HepG2 (cell line): ENCODE results near the gene ZNF638. TPM values are rescaled to one million over a fixed set of nuclear protein-coding genes. Genes with fewer than 3 reads are reported as not detected.

Source experiments
- ATAC-seq: fragments of 200-7000 bp; cut with Tn5 transposase; 3 replicates; pipeline ENCODE4 v1.9.1; 2020; ENCODE audit warnings: mild to moderate bottlenecking, moderate library complexity
- BruUV-seq: library from RNA; stranded (reverse); fragments of 400-500 nt; replicated peaks from 2 replicates; lab custom pipeline; 2021; lab: Mats Ljungman, UMichigan
- CTCF ChIA-PET: fragments of 300-600 bp; formaldehyde crosslinking; extraction: SDS; loops from one replicate; lab custom pipeline; 2021; ENCODE audit warnings: low total read pairs, inconsistent platforms, low intra/inter-chr PET ratio; lab: Yijun Ruan, JAX
- POLR2A ChIA-PET: fragments of 350-600 bp; sonication (Branson Sonifier 250); formaldehyde crosslinking; loops from one replicate; lab custom pipeline; 2020; ENCODE audit warnings: antibody characterized with exemption, inconsistent platforms; lab: Yijun Ruan, JAX
- DNase-seq: peaks from one replicate; pipeline ENCODE4 v3.0.0-alpha.2; 2015; ENCODE audit warnings: low spot score
- FAIRE-seq: peaks from 3 replicates; lab custom pipeline; 2011; peaks lifted over from hg19 to GRCh38; lab: Jason Lieb, UNC
- H2AFZ ChIP-seq: one replicate; pipeline ENCODE4 v1.6.1; 2011; ENCODE audit warnings: low read length, inconsistent platforms
- H3K27ac ChIP-seq: fragments of 300-600 bp; 3 replicates; pipeline ENCODE4 v1.8.0; 2011; ENCODE audit warnings: mixed run types, mild to moderate bottlenecking, mixed read lengths, low read length, inconsistent platforms; ENCODE audit not compliant: insufficient read depth; ENCODE audit errors: extremely low read length
- H3K27me3 ChIP-seq, 2 experiments: fragments of 200-600 bp in 1 of 2; 2 replicates in 1 of 2; 3 replicates in 1 of 2; pipeline versions ENCODE4 v1.6.0 to v1.8.0; 2011; ENCODE audit warnings: low read length in 2 of 2, mild to moderate bottlenecking in 2 of 2, moderate library complexity in 2 of 2, inconsistent platforms in 1 of 2; ENCODE audit not compliant: insufficient read depth in 2 of 2, control insufficient read depth in 1 of 2
- H3K36me3 ChIP-seq, 2 experiments: fragments of 200-600 bp in 1 of 2; replicated peaks in 1 of 2; 2 replicates in 1 of 2; 3 replicates in 1 of 2; pipeline versions ENCODE4 v1.5.1 to v1.8.0; 2011; ENCODE audit warnings: low read length in 2 of 2, inconsistent platforms in 1 of 2; ENCODE audit not compliant: insufficient read depth in 2 of 2, control insufficient read depth in 1 of 2
- H3K4me1 ChIP-seq: 2 replicates; pipeline ENCODE4 v1.5.1; 2012; ENCODE audit warnings: low read length, inconsistent platforms; ENCODE audit not compliant: insufficient read depth
- H3K4me2 ChIP-seq: 2 replicates; pipeline ENCODE4 v1.6.0; 2011; ENCODE audit warnings: low read depth, low read length, inconsistent platforms
- H3K4me3 ChIP-seq, 3 experiments: fragments of 200-600 bp in 1 of 3; sonication (generic), shearing (Covaris generic) in 1 of 3; replicated peaks in 1 of 3; 2 replicates each; pipeline ENCODE4 v1.5.1; 2011 to 2016; ENCODE audit warnings: low read length in 3 of 3, inconsistent platforms in 2 of 3, low read depth in 2 of 3, mild to moderate bottlenecking in 2 of 3, control low read depth in 1 of 3, mixed read lengths in 1 of 3; ENCODE audit not compliant: insufficient read depth in 1 of 3
- H3K79me2 ChIP-seq: one replicate; pipeline ENCODE4 v1.6.1; 2011; ENCODE audit warnings: low read length, inconsistent platforms; ENCODE audit not compliant: insufficient read depth
- H3K9ac ChIP-seq: 2 replicates; pipeline ENCODE4 v1.6.0; 2011; ENCODE audit warnings: mild to moderate bottlenecking, low read depth, low read length, inconsistent platforms; ENCODE audit not compliant: insufficient read depth
- H3K9me3 ChIP-seq: 2 replicates; pipeline ENCODE4 v1.5.1; 2012; ENCODE audit warnings: mild to moderate bottlenecking, low read length
- H4K20me1 ChIP-seq: 2 replicates; pipeline ENCODE4 v1.6.0; 2011; ENCODE audit warnings: inconsistent platforms, mild to moderate bottlenecking, low read length, moderate library complexity; ENCODE audit not compliant: insufficient read depth
- GMEB2 ChIP-seq: IDR thresholded peaks from 2 replicates; pipeline ENCODE4 v1.6.1; 2016; ENCODE audit warnings: missing biosample characterization, missing genetic modification reagents, low read depth
- HINFP ChIP-seq: sonication (generic); formaldehyde crosslinking; IDR thresholded peaks from 2 replicates; pipeline ENCODE4 v1.4.0; 2020; ENCODE audit warnings: low read depth, mild to moderate bottlenecking, missing genetic modification reagents
- JUN ChIP-seq: sonication (generic); formaldehyde crosslinking; IDR thresholded peaks from 2 replicates; pipeline ENCODE4 v1.4.0; 2020; ENCODE audit warnings: mild to moderate bottlenecking, missing genetic modification reagents
- KDM5A ChIP-seq: fragments of 200-600 bp; sonication (generic); IDR thresholded peaks from 2 replicates; pipeline ENCODE4 v1.7.0; 2018; ENCODE audit warnings: antibody characterized with exemption, mild to moderate bottlenecking, low read length, borderline replicate concordance
- MEF2D ChIP-seq: sonication (generic); formaldehyde crosslinking; IDR thresholded peaks from 2 replicates; pipeline ENCODE4 v1.5.1; 2020; ENCODE audit warnings: mild to moderate bottlenecking, missing genetic modification reagents
- RBAK ChIP-seq: sonication (generic); formaldehyde crosslinking; IDR thresholded peaks from 2 replicates; pipeline ENCODE4 v1.5.1; 2020; ENCODE audit warnings: mild to moderate bottlenecking, missing genetic modification reagents
- REST ChIP-seq, 2 experiments: IDR thresholded peaks; 2 replicates each; pipeline ENCODE4 v1.6.1; 2011 to 2012; ENCODE audit warnings: low read length in 2 of 2, borderline replicate concordance in 1 of 2, low read depth in 1 of 2, mild to moderate bottlenecking in 1 of 2, moderate library complexity in 1 of 2
- SIX4 ChIP-seq: sonication (generic); formaldehyde crosslinking; IDR thresholded peaks from 2 replicates; pipeline ENCODE4 v1.4.0; 2020; ENCODE audit warnings: missing genetic modification reagents
- SRSF9 ChIP-seq: fragments of 200-400 bp; formaldehyde crosslinking; IDR thresholded peaks from 2 replicates; pipeline ENCODE4 v1.6.1; 2018; ENCODE audit warnings: borderline replicate concordance, mild to moderate bottlenecking, low read depth, low read length; ENCODE audit not compliant: insufficient read depth, poor library complexity, severe bottlenecking
- THYN1 ChIP-seq: sonication (generic); formaldehyde crosslinking; IDR thresholded peaks from 2 replicates; pipeline ENCODE4 v1.8.1; 2023; ENCODE audit warnings: low read depth, mild to moderate bottlenecking, moderate library complexity, missing genetic modification reagents, borderline replicate concordance
- ZNF597 ChIP-seq: sonication (generic); formaldehyde crosslinking; IDR thresholded peaks from 2 replicates; pipeline ENCODE4 v1.5.0; 2020; ENCODE audit warnings: missing genetic modification reagents
- ZNF605 ChIP-seq: sonication (generic); formaldehyde crosslinking; IDR thresholded peaks from 2 replicates; pipeline ENCODE4 v1.8.0; 2022; ENCODE audit warnings: mild to moderate bottlenecking, missing genetic modification reagents
- ZNF746 ChIP-seq: sonication (generic); formaldehyde crosslinking; IDR thresholded peaks from 2 replicates; pipeline ENCODE4 v1.8.0; 2022; ENCODE audit warnings: mild to moderate bottlenecking, missing genetic modification reagents
- ZSCAN5A ChIP-seq: sonication (generic); formaldehyde crosslinking; IDR thresholded peaks from 2 replicates; pipeline ENCODE4 v1.8.0; 2022; ENCODE audit warnings: mild to moderate bottlenecking, missing genetic modification reagents, borderline replicate concordance
- WGBS: methylation state at CpG from one replicate; pipeline ENCODE4 v1.1.6; 2017; ENCODE audit warnings: low lambda C conversion rate; 5-methylcytosine and 5-hydroxymethylcytosine counted together
- in situ Hi-C: cut with HindIII; loops from 2 replicates; pipeline ENCODE4 v1.10.0; 2017; ENCODE audit warnings: low pct_unique_long_range_greater_than_20kb; ENCODE audit not compliant: extremely low pct_ligation_motif_present
- intact Hi-C: fragments of 100-400 bp; cut with micrococcal nuclease; formaldehyde crosslinking; loops from one replicate; pipeline ENCODE4 v1.10.0; 2022; ENCODE audit not compliant: unreplicated experiment
- polyA plus RNA-seq, 8 experiments: library from polyadenylated mRNA; depleted of rRNA in 3 of 8; stranded (reverse) in 7 of 8; unstranded in 1 of 8; fragments of >200 nt; fragmentation: Illumina TruSeq in 4 of 8; extraction: Trizol in 4 of 8; gene quantifications; 2 replicates each; pipeline versions ENCODE4 v1.2.1 to v1.2.3, GENCODE V29; 2011 to 2016; ENCODE audit warnings: low read depth in 4 of 8, missing spikeins in 1 of 8, mixed read lengths in 1 of 8; ENCODE audit not compliant: insufficient read depth in 1 of 8
- total RNA-seq, 5 experiments: library from RNA; depleted of rRNA; stranded (reverse); fragments of >200 nt; fragmentation: Illumina TruSeq; extraction: Trizol; gene quantifications; 2 replicates each; pipeline ENCODE4 v1.2.3, GENCODE V29; 2016; ENCODE audit warnings: low read depth in 1 of 5

ZNF638 gene
- total and polyA plus RNA-seq, 2 of the 13 experiments (the other 11 are each of a cell fraction or from before 2014, with no cell fraction given): 92.7 to 144 TPM

- TF ChIP-seq HINFP (CRISPR knock-in tag): no peak
- no peak for TF ChIP-seq ZNF597 (CRISPR knock-in tag)
- no peak for TF ChIP-seq MEF2D (CRISPR knock-in tag)
- TF ChIP-seq JUN: no peak
- TF ChIP-seq THYN1 (CRISPR knock-in tag): no peak
- no peak for TF ChIP-seq KDM5A
- TF ChIP-seq ZNF746 (CRISPR knock-in tag): no peak
Measured at GRCh38 chr2:71471276-71471675, 139.7 kb downstream of the ZNF638 start (continued).

GRCh38 chr2:71472019-71472418 is 140.4 kb downstream of the ZNF638 start:
- Histone ChIP-seq H3K27ac (no peak overlapping the region), H3K9ac (no peak overlapping the region), H4K20me1 (no peaks in the 10 kb centered on the region), H3K4me2 (no peak overlapping the region), H2AFZ (no peak overlapping the region), H3K79me2 (no peaks in the 10 kb centered on the region), H3K4me3 (no peak overlapping the region), H3K4me1 (peaks cover 5% of the 10 kb centered on the region; the same call in 1 of the 2 replicates), H3K27me3 (peaks cover 10 to 41% of the 10 kb centered on the region in 2 experiments), H3K36me3 (no peaks in the 10 kb centered on the region), H3K9me3 (no peaks in the 10 kb centered on the region)
- no peak for DNase-seq
- no TSS peak for BruUV-seq
- in situ Hi-C loops (no loop called here), intact Hi-C loops (no loop called here)
- FAIRE-seq: no peak
- CTCF ChIA-PET: no interaction called here
- 17% methylated on average over 2 of the region's 2 CpGs for WGBS
- ATAC-seq: no peak
- POLR2A ChIA-PET: no interaction called here
- no peak for TF ChIP-seq SRSF9
- TF ChIP-seq GMEB2 (CRISPR knock-in tag): no peak
- TF ChIP-seq ZSCAN5A (CRISPR knock-in tag): no peak
- no peak for TF ChIP-seq RBAK (CRISPR knock-in tag)
- no peak for TF ChIP-seq ZNF605
- no peak for TF ChIP-seq REST (IDR thresholded peaks at IDR 0.05; ENCODE audit: borderline replicate concordance in 1 of 2, low read depth in 1 of 2, low read length in 2 of 2)
- TF ChIP-seq SIX4 (CRISPR knock-in tag): no peak
